ENCODE results near the gene HACD2.
"Not testable (repeated sequence)": the region's sequence is repeated elsewhere in the genome, so short reads cannot be mapped to it uniquely, and the experiment has no call there.

Gene HACD2

GRCh38 chr3:123623346-123623880 is 38.6 kb upstream of the HACD2 start:
- Histone ChIP-seq H3K36me3 (ENCODE audit: control insufficient read depth, insufficient read depth, low read length) (peaks cover 31% of the 10 kb centered on the region), H3K27ac (ENCODE audit: low read depth, low read length, severe bottlenecking) (no peak overlapping the region), H3K4me1 (ENCODE audit: control insufficient read depth, insufficient read depth, low read length, poor library complexity, severe bottlenecking) (no peaks in the 10 kb centered on the region), H3K4me3 (ENCODE audit: extremely low read depth, insufficient read depth, low read length, poor library complexity, severe bottlenecking) (no peak overlapping the region), H3K9me3 (ENCODE audit: control insufficient read depth, low read length) (no peaks in the 10 kb centered on the region)
- 86 to 100% methylated on average over 2 to 3 of the region's 5 CpGs for WGBS, 2 experiments (ENCODE audit: insufficient coverage in 2 of 2)

- no peak overlapping the region for H3K4me3 ChIP-seq (ENCODE audit: extremely low read depth, insufficient read depth, low read length, poor library complexity, severe bottlenecking)
- H3K4me1 ChIP-seq (ENCODE audit: control insufficient read depth, insufficient read depth, low read length, poor library complexity, severe bottlenecking) = no peaks in the 10 kb centered on the region
- WGBS, 2 experiments (ENCODE audit: insufficient coverage in 2 of 2) = 90 to 100% methylated on average over 1 to 2 of the region's 2 CpGs
- no peak overlapping the region for H3K27ac ChIP-seq (ENCODE audit: low read depth, low read length, severe bottlenecking)
- H3K9me3 ChIP-seq (ENCODE audit: control insufficient read depth, low read length) = no peaks in the 10 kb centered on the region
- peaks cover 33% of the 10 kb centered on the region for H3K36me3 ChIP-seq (ENCODE audit: control insufficient read depth, insufficient read depth, low read length)
These were observed 37.9 kb upstream of the HACD2 start for GRCh38 chr3:123622766-123623165.

- Histone ChIP-seq H3K36me3 (ENCODE audit: control insufficient read depth, insufficient read depth, low read length) (peaks cover 28% of the 10 kb centered on the region), H3K4me1 (ENCODE audit: control insufficient read depth, insufficient read depth, low read length, poor library complexity, severe bottlenecking) (no peaks in the 10 kb centered on the region), H3K4me3 (ENCODE audit: extremely low read depth, insufficient read depth, low read length, poor library complexity, severe bottlenecking) (no peak overlapping the region), H3K9me3 (ENCODE audit: control insufficient read depth, low read length) (no peaks in the 10 kb centered on the region), H3K27ac (ENCODE audit: low read depth, low read length, severe bottlenecking) (no peak overlapping the region)
- WGBS, 2 experiments (ENCODE audit: insufficient coverage in 2 of 2) = 94 to 100% methylated on average over 7 of the region's 7 CpGs
These were observed 37.0 kb upstream of the HACD2 start for GRCh38 chr3:123621850-123622189.

- H3K36me3 ChIP-seq (ENCODE audit: control insufficient read depth, insufficient read depth, low read length) = peaks cover 27% of the 10 kb centered on the region
- no peaks in the 10 kb centered on the region for H3K9me3 ChIP-seq (ENCODE audit: control insufficient read depth, low read length)
- no peak overlapping the region for H3K27ac ChIP-seq (ENCODE audit: low read depth, low read length, severe bottlenecking)
- no peak overlapping the region for H3K4me3 ChIP-seq (ENCODE audit: extremely low read depth, insufficient read depth, low read length, poor library complexity, severe bottlenecking)
- no peaks in the 10 kb centered on the region for H3K4me1 ChIP-seq (ENCODE audit: control insufficient read depth, insufficient read depth, low read length, poor library complexity, severe bottlenecking)
- WGBS, 2 experiments (ENCODE audit: insufficient coverage in 2 of 2) = 52 to 100% methylated on average over 2 to 5 of the region's 7 CpGs
These were observed 36.5 kb upstream of the HACD2 start for GRCh38 chr3:123621186-123621849.

- H3K4me3 ChIP-seq (ENCODE audit: extremely low read depth, insufficient read depth, low read length, poor library complexity, severe bottlenecking) = no peak overlapping the region
- peaks cover 24% of the 10 kb centered on the region for H3K36me3 ChIP-seq (ENCODE audit: control insufficient read depth, insufficient read depth, low read length)
- 92 to 94% methylated on average over 3 to 6 of the region's 8 CpGs for WGBS, 2 experiments (ENCODE audit: insufficient coverage in 2 of 2)
- H3K27ac ChIP-seq (ENCODE audit: low read depth, low read length, severe bottlenecking) = no peak overlapping the region
- H3K9me3 ChIP-seq (ENCODE audit: control insufficient read depth, low read length) = no peaks in the 10 kb centered on the region
- H3K4me1 ChIP-seq (ENCODE audit: control insufficient read depth, insufficient read depth, low read length, poor library complexity, severe bottlenecking) = no peaks in the 10 kb centered on the region
These were observed 35.5 kb upstream of the HACD2 start for GRCh38 chr3:123620343-123620742.

GRCh38 chr3:123618768-123619484 is 34.1 kb upstream of the HACD2 start:
- no peaks in the 10 kb centered on the region for H3K4me1 ChIP-seq (ENCODE audit: control insufficient read depth, insufficient read depth, low read length, poor library complexity, severe bottlenecking)
- H3K4me3 ChIP-seq (ENCODE audit: extremely low read depth, insufficient read depth, low read length, poor library complexity, severe bottlenecking) = no peak overlapping the region
- 68 to 100% methylated on average over 2 to 4 of the region's 5 CpGs for WGBS, 2 experiments (ENCODE audit: insufficient coverage in 2 of 2)
- H3K27ac ChIP-seq (ENCODE audit: low read depth, low read length, severe bottlenecking) = no peak overlapping the region
- peaks cover 24% of the 10 kb centered on the region for H3K36me3 ChIP-seq (ENCODE audit: control insufficient read depth, insufficient read depth, low read length)
- no peaks in the 10 kb centered on the region for H3K9me3 ChIP-seq (ENCODE audit: control insufficient read depth, low read length)

- no peaks in the 10 kb centered on the region for H3K4me1 ChIP-seq (ENCODE audit: control insufficient read depth, insufficient read depth, low read length, poor library complexity, severe bottlenecking)
- H3K9me3 ChIP-seq (ENCODE audit: control insufficient read depth, low read length) = no peaks in the 10 kb centered on the region
- H3K36me3 ChIP-seq (ENCODE audit: control insufficient read depth, insufficient read depth, low read length) = peaks cover 31% of the 10 kb centered on the region
- H3K27ac ChIP-seq (ENCODE audit: low read depth, low read length, severe bottlenecking) = no peak overlapping the region
- 86 to 96% methylated on average over 4 to 7 of the region's 7 CpGs for WGBS, 2 experiments (ENCODE audit: insufficient coverage in 2 of 2)
- H3K4me3 ChIP-seq (ENCODE audit: extremely low read depth, insufficient read depth, low read length, poor library complexity, severe bottlenecking) = no peak overlapping the region
These were observed 33.3 kb upstream of the HACD2 start for GRCh38 chr3:123618076-123618708.

- peaks cover 35% of the 10 kb centered on the region for H3K36me3 ChIP-seq (ENCODE audit: control insufficient read depth, insufficient read depth, low read length)
- no peak overlapping the region for H3K27ac ChIP-seq (ENCODE audit: low read depth, low read length, severe bottlenecking)
- no peaks in the 10 kb centered on the region for H3K4me1 ChIP-seq (ENCODE audit: control insufficient read depth, insufficient read depth, low read length, poor library complexity, severe bottlenecking)
- no peak overlapping the region for H3K4me3 ChIP-seq (ENCODE audit: extremely low read depth, insufficient read depth, low read length, poor library complexity, severe bottlenecking)
- no peaks in the 10 kb centered on the region for H3K9me3 ChIP-seq (ENCODE audit: control insufficient read depth, low read length)
- WGBS, 2 experiments (ENCODE audit: insufficient coverage in 2 of 2) = 76 to 88% methylated on average over 6 of the region's 6 CpGs
These were observed 31.7 kb upstream of the HACD2 start for GRCh38 chr3:123616593-123616992.

GRCh38 chr3:123613543-123613942 is 28.7 kb upstream of the HACD2 start:
- Histone ChIP-seq H3K36me3 (ENCODE audit: control insufficient read depth, insufficient read depth, low read length) (peaks cover 36% of the 10 kb centered on the region), H3K4me1 (ENCODE audit: control insufficient read depth, insufficient read depth, low read length, poor library complexity, severe bottlenecking) (peaks cover 8% of the 10 kb centered on the region), H3K27ac (ENCODE audit: low read depth, low read length, severe bottlenecking) (no peak overlapping the region), H3K4me3 (ENCODE audit: extremely low read depth, insufficient read depth, low read length, poor library complexity, severe bottlenecking) (no peak overlapping the region), H3K9me3 (ENCODE audit: control insufficient read depth, low read length) (no peaks in the 10 kb centered on the region)
- 100% methylated on average over 2 of the region's 2 CpGs; no CpG with 5 or more reads in 1 of the 2 experiments for WGBS, 2 experiments (ENCODE audit: insufficient coverage in 2 of 2)

GRCh38 chr3:123611674-123612073 is 26.8 kb upstream of the HACD2 start:
- H3K4me3 ChIP-seq (ENCODE audit: extremely low read depth, insufficient read depth, low read length, poor library complexity, severe bottlenecking); H3K4me1 ChIP-seq (ENCODE audit: control insufficient read depth, insufficient read depth, low read length, poor library complexity, severe bottlenecking); H3K9me3 ChIP-seq (ENCODE audit: control insufficient read depth, low read length); H3K27ac ChIP-seq (ENCODE audit: low read depth, low read length, severe bottlenecking): not testable (repeated sequence)
- H3K36me3 ChIP-seq (ENCODE audit: control insufficient read depth, insufficient read depth, low read length) = peaks cover 29% of the 10 kb centered on the region
- 79 to 100% methylated on average over 2 to 5 of the region's 7 CpGs for WGBS, 2 experiments (ENCODE audit: insufficient coverage in 2 of 2)

GRCh38 chr3:123611082-123611481 is 26.2 kb upstream of the HACD2 start:
- peaks cover 29% of the 10 kb centered on the region for H3K36me3 ChIP-seq (ENCODE audit: control insufficient read depth, insufficient read depth, low read length)
- H3K4me1 ChIP-seq (ENCODE audit: control insufficient read depth, insufficient read depth, low read length, poor library complexity, severe bottlenecking) = peaks cover 8% of the 10 kb centered on the region
- H3K4me3 ChIP-seq (ENCODE audit: extremely low read depth, insufficient read depth, low read length, poor library complexity, severe bottlenecking) = no peak overlapping the region
- H3K9me3 ChIP-seq (ENCODE audit: control insufficient read depth, low read length) = no peaks in the 10 kb centered on the region
- H3K27ac ChIP-seq (ENCODE audit: low read depth, low read length, severe bottlenecking) = no peak overlapping the region
